Measurements from ENCODE around the gene C14orf132.

C14orf132 gene

DNA sequence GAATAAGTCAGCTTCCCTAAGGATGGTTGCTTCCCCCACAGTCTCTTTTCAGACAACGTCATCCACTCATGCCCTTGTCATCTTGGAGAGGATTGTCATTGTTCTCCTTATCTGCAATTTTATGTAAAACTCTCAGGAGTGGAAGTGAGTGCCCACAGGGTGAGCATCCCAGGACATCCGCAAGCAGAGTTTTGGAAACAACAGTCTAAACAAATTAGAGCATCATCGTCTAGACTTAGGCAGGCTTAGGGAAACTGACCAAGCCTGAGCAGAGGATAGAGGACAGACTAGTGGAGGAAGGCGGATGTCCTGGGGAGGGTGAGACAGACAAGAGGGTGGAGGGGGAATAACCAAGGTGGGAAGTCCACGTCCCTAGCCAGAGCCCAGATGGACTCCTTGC, 101.8 kb downstream of the C14orf132 start:
- DNase-seq (ENCODE audit: low read depth in 2 of 3, low spot score in 1 of 3) = no peak

Measured in stimulated activated CD4-positive, alpha-beta T cell treated with anti-CD3 and anti-CD28 coated beads, Interleukin-12 subunit alpha, Interleukin-12 subunit beta, amount 100 ng/mL, for 48 hours (primary cell).